CD4-positive, alpha-beta T cell (primary cell): ENCODE data around the gene UBAP2L. TPM values are rescaled to one million over a fixed set of nuclear protein-coding genes. Genes with fewer than 3 reads are reported as not detected.

Experiments
- ATAC-seq: fragments of 200-7000 bp; cut with Tn5 transposase; one replicate; pipeline ENCODE4 v1.10.0; 2022; ENCODE audit warnings: mild to moderate bottlenecking; ENCODE audit not compliant: poor library complexity
- CTCF ChIA-PET: fragments of 350-600 bp; sonication (Branson Sonifier 250); formaldehyde crosslinking; loops from one replicate; lab custom pipeline; 2021; ENCODE audit warnings: antibody characterized with exemption, inconsistent platforms; lab: Charles Lee
- POLR2A ChIA-PET: fragments of 350-600 bp; sonication (Branson Sonifier 250); formaldehyde crosslinking; loops from one replicate; lab custom pipeline; 2021; ENCODE audit warnings: antibody characterized with exemption, inconsistent platforms; lab: Charles Lee
- DNase-seq, 14 experiments: peaks; one replicate each; pipeline ENCODE4 v3.0.0-alpha.2; 2013 to 2020; ENCODE audit warnings: mixed read lengths in 2 of 14
- H3K27ac ChIP-seq, 2 donors: one replicate each; pipeline versions ENCODE4 v1.5.1 to v1.7.0; 2013; ENCODE audit warnings: low read length in 2 of 2, low read depth in 1 of 2, mild to moderate bottlenecking in 1 of 2
- H3K27me3 ChIP-seq, 2 experiments: 1 replicate in 1 of 2; 2 replicates in 1 of 2; pipeline versions ENCODE4 v1.6.1 to v1.7.0; 2013; ENCODE audit warnings: low read length in 2 of 2, control low read depth in 1 of 2, mild to moderate bottlenecking in 1 of 2, moderate library complexity in 1 of 2; ENCODE audit not compliant: insufficient read depth in 2 of 2, control insufficient read depth in 1 of 2
- H3K36me3 ChIP-seq: one replicate; pipeline ENCODE4 v1.6.1; 2013; ENCODE audit warnings: low read length, control low read depth; ENCODE audit not compliant: insufficient read depth
- H3K4me1 ChIP-seq: one replicate; pipeline ENCODE4 v1.6.1; 2013; ENCODE audit warnings: low read length, control low read depth; ENCODE audit not compliant: insufficient read depth
- H3K4me3 ChIP-seq: one replicate; pipeline ENCODE4 v1.5.1; 2013; ENCODE audit warnings: mild to moderate bottlenecking, low read length, moderate library complexity
- H3K9me3 ChIP-seq, 2 experiments: 1 replicate in 1 of 2; 2 replicates in 1 of 2; pipeline versions ENCODE4 v1.6.1 to v1.7.0; 2013; ENCODE audit warnings: low read length in 2 of 2, mild to moderate bottlenecking in 2 of 2, control low read depth in 1 of 2, moderate library complexity in 1 of 2; ENCODE audit not compliant: control insufficient read depth in 1 of 2, insufficient read depth in 1 of 2
- H3K27ac Mint-ChIP-seq: one replicate; pipeline ENCODE4 v1.8.0; 2020; ENCODE audit warnings: mixed read lengths
- H3K27me3 Mint-ChIP-seq: one replicate; pipeline ENCODE4 v1.8.0; 2021; ENCODE audit warnings: mixed read lengths
- H3K36me3 Mint-ChIP-seq: one replicate; pipeline ENCODE4 v1.8.0; 2021; ENCODE audit warnings: low read depth, mixed read lengths
- H3K4me1 Mint-ChIP-seq: one replicate; pipeline ENCODE4 v1.8.0; 2021; ENCODE audit warnings: low read depth, mixed read lengths
- H3K4me3 Mint-ChIP-seq: one replicate; pipeline ENCODE4 v1.8.0; 2020; ENCODE audit warnings: mild to moderate bottlenecking, mixed read lengths
- H3K9me3 Mint-ChIP-seq: one replicate; pipeline ENCODE4 v1.8.0; 2020; ENCODE audit warnings: mixed read lengths
- CTCF ChIP-seq: fragments of 200-600 bp; IDR thresholded peaks from one replicate; pipeline ENCODE4 v1.8.0; 2022; ENCODE audit warnings: antibody characterized with exemption, mild to moderate bottlenecking
- intact Hi-C, 2 experiments: fragments of 100-400 bp; cut with DNase I in 1 of 2; cut with micrococcal nuclease in 1 of 2; formaldehyde crosslinking; loops; one replicate each; pipeline versions ENCODE4 v1.15.1 to v1.9.0; 2023 to 2025; cut with DNase I, micrococcal nuclease
- microRNA-seq: library from miRNA; unstranded; fragments of <30 nt; microRNA quantifications from one replicate; pipeline ENCODE4 v1.2.0, GENCODE V29; 2021; ENCODE audit warnings: borderline microRNAs expressed, borderline replicate concordance
- total RNA-seq, 174 experiments: library from RNA in 2 of 174; stranded (reverse) in 2 of 174; gene quantifications; one replicate each; pipeline ENCODE4 v1.2.3 and lab custom pipeline; 2021 to 2026

Gene UBAP2L
- total RNA-seq, 2 experiments from 2014 or later = 224 to 234 TPM

GRCh38 chr1:154318386-154318785 lies 97.6 kb downstream of the UBAP2L start:
- intact Hi-C loops = no loop called here
- TF ChIP-seq CTCF = no peak
- DNase-seq (no peak), ATAC-seq (no peak)
- H3K27ac Mint-ChIP-seq = no peak overlapping the region
- H3K27me3 ChIP-seq = no peaks in the 10 kb centered on the region
- no peaks in the 10 kb centered on the region for H3K4me1 Mint-ChIP-seq
- POLR2A ChIA-PET = no interaction called here
- H3K4me1 ChIP-seq = no peaks in the 10 kb centered on the region
- H3K27ac ChIP-seq = no peak overlapping the region
- H3K36me3 Mint-ChIP-seq = no peaks in the 10 kb centered on the region
- CTCF ChIA-PET = interaction anchor here (1.4 kb wide), 1 partner anchor 16 kb away, joined by 3 read pairs; no protein-coding TSS in a partner anchor
- H3K4me3 ChIP-seq = no peak overlapping the region
- peaks cover 4% of the 10 kb centered on the region for H3K9me3 Mint-ChIP-seq
- H3K4me3 Mint-ChIP-seq = no peak overlapping the region
- H3K9me3 ChIP-seq = peaks cover 4 to 13% of the 10 kb centered on the region in 2 experiments
- no peaks in the 10 kb centered on the region for H3K27me3 Mint-ChIP-seq
- no peaks in the 10 kb centered on the region for H3K36me3 ChIP-seq

Small RNA genes within 50 kb of the gene (microRNA-seq; reads per million reads assigned to microRNA genes)
- gene MIR190B = 13.4 reads per million, percentile 45 among the genes with 10 or more reads in this experiment

Other genes with a start within 250 kb of the UBAP2L start
- 10 to 100 TPM; 80.4 to 80.9 TPM for gene JTB, start 243.3 kb upstream of the UBAP2L start, total RNA-seq
- under 1 TPM; 0.28 to 0.30 TPM for gene RAB13, start 234.6 kb upstream of the UBAP2L start, total RNA-seq
- gene RPS27, start 230.2 kb upstream of the UBAP2L start, total RNA-seq = 1,000 to 10,000 TPM; 7,636 to 8,442 TPM
- gene NUP210L, start 65.9 kb upstream of the UBAP2L start, total RNA-seq = under 1 TPM; 0.03 to 0.08 TPM
- gene TPM3, start 28.9 kb upstream of the UBAP2L start, total RNA-seq = 100 to 1,000 TPM; 345 to 357 TPM
- not detected for gene CFAP141, start 14.6 kb upstream of the UBAP2L start, total RNA-seq
- 10 to 100 TPM; 57.5 to 62.5 TPM for gene HAX1, start 51.7 kb downstream of the UBAP2L start, total RNA-seq
- gene AQP10, start 100.1 kb downstream of the UBAP2L start, total RNA-seq = not detected
- gene ATP8B2, start 104.6 kb downstream of the UBAP2L start, total RNA-seq = 10 to 100 TPM; 72.7 to 80.7 TPM
- 10 to 100 TPM; 31.7 to 35.0 TPM for gene IL6R, start 184.4 kb downstream of the UBAP2L start, total RNA-seq